ENCODE data around the gene VWA2.

The VWA2 gene

GRCh38 chr10:114239117-114239993, at the start of gene VWA2:
VWA2 (plus strand) TSS chr10:114239254; CDS start chr10:114248714, 9,460 bp downstream.
- peak; percentile 30 for DNase-seq

- no peak for DNase-seq
These were observed 49.4 kb upstream of the VWA2 start for GRCh38 chr10:114189700-114190099.

GRCh38 chr10:114195079-114195478, 44.0 kb upstream of the VWA2 start:
- DNase-seq = no peak

GRCh38 chr10:114199239-114199638, 39.8 kb upstream of the VWA2 start:
- DNase-seq = no peak

- no peak for DNase-seq
These were observed 36.2 kb upstream of the VWA2 start for GRCh38 chr10:114202812-114203211.

- no peak for DNase-seq
These were observed 32.2 kb upstream of the VWA2 start for GRCh38 chr10:114206902-114207301.

GRCh38 chr10:114207349-114207748, 31.7 kb upstream of the VWA2 start:
- DNase-seq = no peak

GRCh38 chr10:114208351-114208750, 30.7 kb upstream of the VWA2 start:
- DNase-seq = no peak

GRCh38 chr10:114212153-114212552, 26.9 kb upstream of the VWA2 start:
- DNase-seq = no peak

GRCh38 chr10:114215033-114215432, 24.0 kb upstream of the VWA2 start:
- DNase-seq = no peak

- DNase-seq = no peak
These were observed 18.8 kb upstream of the VWA2 start for GRCh38 chr10:114220281-114220680.

- no peak for DNase-seq
These were observed 17.8 kb upstream of the VWA2 start for GRCh38 chr10:114221235-114221634.

GRCh38 chr10:114223066-114223465, 16.0 kb upstream of the VWA2 start:
- no peak for DNase-seq

- DNase-seq = no peak
These were observed 10.9 kb upstream of the VWA2 start for GRCh38 chr10:114228156-114228555.

- DNase-seq = no peak
These were observed 6.4 kb upstream of the VWA2 start for GRCh38 chr10:114232561-114233176.

GRCh38 chr10:114233482-114233881, 5.6 kb upstream of the VWA2 start:
- DNase-seq = no peak

- DNase-seq = no peak
These were observed 4.9 kb upstream of the VWA2 start for GRCh38 chr10:114234132-114234531.

GRCh38 chr10:114239994-114240345, 916 bp downstream of the VWA2 start:
- DNase-seq = no peak

- DNase-seq = no peak
These were observed 3.2 kb downstream of the VWA2 start for GRCh38 chr10:114242235-114242634.

- DNase-seq = no peak
These were observed 4.6 kb downstream of the VWA2 start for GRCh38 chr10:114243661-114244060.

- DNase-seq = no peak
These were observed 5.1 kb downstream of the VWA2 start for GRCh38 chr10:114244126-114244525.

GRCh38 chr10:114245121-114245791, 6.2 kb downstream of the VWA2 start:
- DNase-seq = no peak

- DNase-seq = no peak
These were observed 7.7 kb downstream of the VWA2 start for GRCh38 chr10:114246679-114247305.

All from NCI-H526 treated with DMSO at 0.1 percent for 48 hours (cell line).